ENCODE results near the gene GARS1. TPM values are rescaled to one million over a fixed set of nuclear protein-coding genes. Genes with fewer than 3 reads are reported as not detected.
"Not testable (repeated sequence)": the region's sequence is repeated elsewhere in the genome, so short reads cannot be mapped to it uniquely, and the experiment has no call there.

GARS1 gene
- total RNA-seq, 1 experiment from 2014 or later, result 274 TPM

- H3K27me3 ChIP-seq (ENCODE audit: insufficient read depth, low read depth), result no peaks in the 10 kb centered on the region
- no peak overlapping the region for H3K4me3 ChIP-seq
- peaks cover 35% of the 10 kb centered on the region for H3F3A ChIP-seq (ENCODE audit: insufficient read depth, low read depth)
- H3K79me2 ChIP-seq (ENCODE audit: low read depth), result no peaks in the 10 kb centered on the region
- no peak overlapping the region for H2AFZ ChIP-seq
- ChIA-PET POLR2A (ENCODE audit: unreplicated experiment) (no interaction called here), CTCF (no interaction called here)
- H3K27ac ChIP-seq, result no peak overlapping the region
- no peak for DNase-seq
- no peak for TF ChIP-seq CTCF (conservative IDR thresholded peaks at IDR 0.05)
- no peak for TF ChIP-seq EZH2 (IDR thresholded peaks at IDR 0.05; ENCODE audit: low read depth)
- no peaks in the 10 kb centered on the region for H3K9me2 ChIP-seq (ENCODE audit: insufficient read depth)
- no peaks in the 10 kb centered on the region for H3K9me3 ChIP-seq (ENCODE audit: insufficient read depth, low read depth)
- intact Hi-C loops (cut with micrococcal nuclease; ENCODE audit: unreplicated experiment), result no loop called here
- BruUV-seq (replicated peaks), result no TSS peak
- no peaks in the 10 kb centered on the region for H3K4me1 ChIP-seq (replicated peaks; ENCODE audit: insufficient read depth)
- H3K36me3 ChIP-seq (ENCODE audit: low read depth), result peaks cover 51% of the 10 kb centered on the region
- no peak overlapping the region for H3K4me2 ChIP-seq
- peaks cover 61% of the 10 kb centered on the region for H4K20me1 ChIP-seq (ENCODE audit: insufficient read depth)
Observed at GRCh38 chr7:30635798-30636197, 41.1 kb downstream of the GARS1 start.

GRCh38 chr7:30642322-30642721, 47.6 kb downstream of the GARS1 start:
- H3K9me2 ChIP-seq (ENCODE audit: insufficient read depth); H3K4me2 ChIP-seq; H3K4me1 ChIP-seq (replicated peaks; ENCODE audit: insufficient read depth); H3K27me3 ChIP-seq (ENCODE audit: insufficient read depth, low read depth); BruUV-seq (replicated peaks); CTCF ChIA-PET; H3K9me3 ChIP-seq (ENCODE audit: insufficient read depth, low read depth); H3K79me2 ChIP-seq (ENCODE audit: low read depth); POLR2A ChIA-PET (ENCODE audit: unreplicated experiment); intact Hi-C loops (cut with micrococcal nuclease; ENCODE audit: unreplicated experiment); H3K27ac ChIP-seq; H2AFZ ChIP-seq; H3K4me3 ChIP-seq; DNase-seq: not testable (repeated sequence)
- peaks cover 16% of the 10 kb centered on the region for H3F3A ChIP-seq (ENCODE audit: insufficient read depth, low read depth)
- H4K20me1 ChIP-seq (ENCODE audit: insufficient read depth), result peaks cover 30% of the 10 kb centered on the region
- H3K36me3 ChIP-seq (ENCODE audit: low read depth), result peaks cover 25% of the 10 kb centered on the region; the same call in 1 of the 2 replicates

GRCh38 chr7:30642789-30643188, 48.1 kb downstream of the GARS1 start:
- no peak overlapping the region for H3K4me3 ChIP-seq
- TF ChIP-seq EZH2 (IDR thresholded peaks at IDR 0.05; ENCODE audit: low read depth) (no peak), CTCF (conservative IDR thresholded peaks at IDR 0.05) (no peak)
- peaks cover 25% of the 10 kb centered on the region; the same call in 1 of the 2 replicates for H3K36me3 ChIP-seq (ENCODE audit: low read depth)
- no peak overlapping the region for H3K4me2 ChIP-seq
- POLR2A ChIA-PET (ENCODE audit: unreplicated experiment), result no interaction called here
- CTCF ChIA-PET, result no interaction called here
- no peaks in the 10 kb centered on the region for H3K9me2 ChIP-seq (ENCODE audit: insufficient read depth)
- no peaks in the 10 kb centered on the region for H3K79me2 ChIP-seq (ENCODE audit: low read depth)
- H2AFZ ChIP-seq, result no peak overlapping the region
- H3K27me3 ChIP-seq (ENCODE audit: insufficient read depth, low read depth), result no peaks in the 10 kb centered on the region
- no peak overlapping the region for H3K27ac ChIP-seq
- peaks cover 30% of the 10 kb centered on the region for H4K20me1 ChIP-seq (ENCODE audit: insufficient read depth)
- BruUV-seq (replicated peaks), result no TSS peak
- H3K9me3 ChIP-seq (ENCODE audit: insufficient read depth, low read depth), result no peaks in the 10 kb centered on the region
- DNase-seq, result no peak
- H3F3A ChIP-seq (ENCODE audit: insufficient read depth, low read depth), result peaks cover 16% of the 10 kb centered on the region
- H3K4me1 ChIP-seq (replicated peaks; ENCODE audit: insufficient read depth), result no peaks in the 10 kb centered on the region
- intact Hi-C loops (cut with micrococcal nuclease; ENCODE audit: unreplicated experiment), result no loop called here

- Histone ChIP-seq H3K27me3 (ENCODE audit: insufficient read depth, low read depth) (no peaks in the 10 kb centered on the region), H3K27ac (no peak overlapping the region), H3K9me2 (ENCODE audit: insufficient read depth) (no peaks in the 10 kb centered on the region), H3K4me3 (no peak overlapping the region), H3K4me2 (no peak overlapping the region), H3F3A (ENCODE audit: insufficient read depth, low read depth) (peaks cover 16% of the 10 kb centered on the region), H3K9me3 (ENCODE audit: insufficient read depth, low read depth) (no peaks in the 10 kb centered on the region), H3K36me3 (ENCODE audit: low read depth) (peaks cover 25% of the 10 kb centered on the region; the same call in 1 of the 2 replicates), H2AFZ (no peak overlapping the region), H4K20me1 (ENCODE audit: insufficient read depth) (peaks cover 25% of the 10 kb centered on the region), H3K4me1 (replicated peaks; ENCODE audit: insufficient read depth) (no peaks in the 10 kb centered on the region), H3K79me2 (ENCODE audit: low read depth) (no peaks in the 10 kb centered on the region)
- ChIA-PET POLR2A (ENCODE audit: unreplicated experiment) (no interaction called here), CTCF (no interaction called here)
- intact Hi-C loops (cut with micrococcal nuclease; ENCODE audit: unreplicated experiment), result no loop called here
- no peak for DNase-seq
- BruUV-seq (replicated peaks), result no TSS peak
- TF ChIP-seq EZH2 (IDR thresholded peaks at IDR 0.05; ENCODE audit: low read depth), result no peak
- TF ChIP-seq CTCF (conservative IDR thresholded peaks at IDR 0.05), result no peak
Observed at GRCh38 chr7:30644286-30644955, 49.7 kb downstream of the GARS1 start.
